Islet precursor cell (in vitro differentiated cells): ENCODE data around the gene DCP1A.

ENCODE experiments used
- DNase-seq: peaks from one replicate; pipeline ENCODE4 v3.0.0-alpha.2; 2018

The DCP1A gene

DNA sequence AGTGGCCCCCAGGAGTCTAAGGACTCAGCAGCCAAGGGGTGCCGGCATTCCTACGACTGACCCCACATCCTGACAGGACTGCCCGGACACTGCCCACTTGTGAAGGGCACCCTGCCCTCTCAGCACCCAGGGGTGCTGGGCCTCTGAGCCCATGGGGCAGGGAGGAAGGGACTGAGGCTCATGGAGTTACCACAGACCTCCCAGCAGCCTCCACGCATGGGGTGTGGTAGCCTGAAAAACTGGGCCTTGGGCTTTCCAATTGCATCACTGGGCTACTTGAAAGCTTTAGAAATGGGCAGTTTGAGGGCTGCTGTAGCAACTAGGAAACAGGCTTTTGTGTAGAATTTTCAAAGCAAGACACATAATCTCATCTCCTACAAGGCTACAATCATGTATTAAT is 104.7 kb downstream of the DCP1A start:
- DNase-seq, result no peak

DNA sequence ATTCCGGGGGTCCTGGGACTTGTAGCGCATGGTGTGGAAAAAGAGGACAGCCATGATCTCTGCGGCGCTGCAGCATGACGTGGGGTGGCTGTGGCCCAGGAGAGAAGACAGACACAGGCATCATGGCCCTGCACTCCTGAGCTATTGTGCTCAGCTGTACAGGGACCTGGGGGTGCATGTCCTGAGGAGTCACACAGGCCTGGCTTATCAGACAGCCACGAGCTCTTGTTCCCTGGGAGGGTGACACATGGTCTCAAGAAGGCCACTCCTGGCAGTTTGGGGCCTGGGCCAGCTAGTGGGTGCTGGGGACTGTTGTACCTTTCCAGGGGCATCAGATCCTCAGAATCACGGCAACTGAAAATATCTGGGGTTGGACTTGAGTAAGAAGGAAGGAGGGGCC is 105.2 kb downstream of the DCP1A start:
- DNase-seq, result no peak

DNA sequence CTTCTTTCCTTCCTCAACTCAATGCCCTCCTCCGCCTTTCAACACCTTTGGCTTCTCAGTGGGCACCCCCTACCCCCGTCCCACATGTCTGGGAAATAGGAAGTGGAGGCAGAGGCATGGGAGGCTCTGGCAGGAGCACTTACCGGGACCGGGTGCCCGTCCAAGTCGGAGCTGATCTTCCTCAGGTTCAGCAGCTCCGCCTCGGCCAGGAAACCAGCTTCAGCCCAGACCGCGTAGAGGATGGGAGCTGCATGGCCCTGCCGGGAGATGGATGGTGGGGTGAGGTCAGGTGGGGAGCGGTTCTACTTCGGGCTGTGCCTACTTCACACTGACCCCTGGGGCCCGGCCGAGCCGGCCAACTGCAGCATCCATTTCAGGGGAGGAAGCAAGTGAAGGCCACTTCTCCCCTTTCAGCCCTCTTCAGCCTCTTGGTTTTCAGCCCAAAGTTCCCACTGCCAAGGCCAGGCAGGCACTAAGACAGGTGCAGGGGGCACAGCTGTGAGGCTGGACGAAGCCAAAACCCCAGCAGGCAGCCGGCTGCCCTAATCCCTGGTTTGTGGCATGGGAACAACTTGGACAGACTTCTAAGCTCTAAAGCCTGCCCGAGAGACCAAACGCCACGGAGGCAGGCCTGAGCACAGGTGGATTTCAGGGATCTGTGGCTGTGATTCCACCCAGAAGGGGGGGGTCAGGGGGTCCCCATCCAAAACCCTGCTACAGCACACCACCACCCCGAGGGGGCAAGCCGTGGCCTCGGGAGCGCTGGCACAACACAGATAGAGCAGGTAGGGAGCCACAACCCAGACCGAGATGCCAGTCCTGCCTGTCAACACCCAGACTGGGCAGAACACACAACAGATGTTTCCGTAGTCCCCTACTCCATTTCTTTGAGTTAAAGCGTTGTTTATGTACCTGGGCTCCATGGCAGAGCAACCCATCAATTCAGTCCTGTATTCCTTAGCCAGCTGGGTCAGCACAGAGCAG is 106.1 kb downstream of the DCP1A start:
- DNase-seq, result no peak

DNA sequence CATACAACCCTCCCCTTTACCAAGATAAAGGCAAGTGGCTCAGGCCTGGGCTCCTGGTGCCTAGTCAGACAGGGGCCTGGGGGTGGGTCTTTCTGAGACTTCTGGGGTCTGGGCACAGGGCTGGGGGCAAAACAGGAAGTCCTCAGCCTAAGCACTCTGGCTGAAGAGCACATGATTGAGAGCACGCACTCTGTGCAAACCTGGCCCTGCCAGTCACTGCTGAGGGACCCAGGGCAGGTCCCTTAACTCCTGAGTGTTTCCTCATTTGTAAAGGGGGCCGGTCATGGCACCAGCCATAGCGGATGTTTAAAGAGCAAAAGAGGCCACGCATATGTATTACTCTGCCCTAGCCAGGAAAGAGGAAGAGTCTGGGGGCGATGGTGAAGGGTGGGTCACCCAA is 107.5 kb downstream of the DCP1A start:
- no peak for DNase-seq

DNA sequence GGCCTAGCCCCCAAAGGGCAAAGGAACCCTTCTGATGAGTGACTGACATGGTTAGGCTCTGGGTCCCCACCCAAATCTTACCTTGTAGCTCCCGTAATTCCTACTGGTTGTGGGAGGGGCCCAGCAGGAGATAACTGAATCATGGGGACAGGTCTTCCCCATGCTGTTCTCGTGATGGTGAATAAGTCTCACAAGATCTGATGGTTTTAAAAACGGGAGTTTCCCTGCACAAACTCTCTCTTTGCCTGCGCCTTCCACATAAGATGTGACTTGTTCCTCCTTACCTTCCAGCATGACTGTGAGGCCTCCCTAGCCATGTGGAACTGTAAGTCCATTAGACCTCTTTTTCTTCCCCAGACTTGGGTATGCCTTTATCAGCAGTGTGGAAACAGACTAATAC is 108.5 kb downstream of the DCP1A start:
- DNase-seq, result no peak

DNA sequence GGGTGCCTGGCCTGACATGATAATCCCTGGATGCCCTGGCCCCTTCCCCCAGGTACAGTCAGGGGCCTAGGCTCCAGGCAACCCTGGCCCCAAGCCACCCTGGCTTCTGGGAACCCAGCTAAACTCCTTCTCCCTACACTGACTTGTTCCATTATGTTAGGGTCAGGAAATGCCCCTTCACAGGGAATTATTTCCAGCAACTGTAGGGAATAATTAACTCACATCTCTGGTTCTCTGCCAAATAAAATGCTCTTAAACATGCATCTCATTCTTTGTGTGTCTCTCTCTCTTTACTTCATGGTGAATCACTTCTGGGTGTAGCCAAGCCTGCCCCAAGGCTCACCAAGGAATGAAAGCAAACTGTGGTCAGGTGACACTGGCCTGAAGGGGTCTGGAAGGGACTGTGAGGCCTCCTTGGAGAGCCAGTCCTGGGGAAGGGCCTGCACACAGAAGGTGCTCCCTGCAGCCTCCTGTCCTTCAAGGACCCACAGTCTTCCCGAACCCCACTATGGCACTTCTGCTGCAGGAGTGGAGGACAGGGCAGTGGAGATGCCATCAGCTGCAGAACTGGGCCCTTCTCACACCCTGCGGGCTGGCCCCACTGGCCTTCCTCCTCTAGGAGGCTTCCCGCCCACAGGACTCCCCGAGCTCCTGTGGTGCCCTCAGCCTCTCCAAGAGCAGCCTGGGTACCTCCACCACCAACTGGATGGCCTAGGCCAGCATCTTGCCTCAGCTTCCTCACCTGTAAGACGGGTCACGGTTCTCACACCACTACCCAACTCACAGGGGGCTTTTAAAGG is 109.1 kb downstream of the DCP1A start:
- DNase-seq, result peak; percentile 81

DNA sequence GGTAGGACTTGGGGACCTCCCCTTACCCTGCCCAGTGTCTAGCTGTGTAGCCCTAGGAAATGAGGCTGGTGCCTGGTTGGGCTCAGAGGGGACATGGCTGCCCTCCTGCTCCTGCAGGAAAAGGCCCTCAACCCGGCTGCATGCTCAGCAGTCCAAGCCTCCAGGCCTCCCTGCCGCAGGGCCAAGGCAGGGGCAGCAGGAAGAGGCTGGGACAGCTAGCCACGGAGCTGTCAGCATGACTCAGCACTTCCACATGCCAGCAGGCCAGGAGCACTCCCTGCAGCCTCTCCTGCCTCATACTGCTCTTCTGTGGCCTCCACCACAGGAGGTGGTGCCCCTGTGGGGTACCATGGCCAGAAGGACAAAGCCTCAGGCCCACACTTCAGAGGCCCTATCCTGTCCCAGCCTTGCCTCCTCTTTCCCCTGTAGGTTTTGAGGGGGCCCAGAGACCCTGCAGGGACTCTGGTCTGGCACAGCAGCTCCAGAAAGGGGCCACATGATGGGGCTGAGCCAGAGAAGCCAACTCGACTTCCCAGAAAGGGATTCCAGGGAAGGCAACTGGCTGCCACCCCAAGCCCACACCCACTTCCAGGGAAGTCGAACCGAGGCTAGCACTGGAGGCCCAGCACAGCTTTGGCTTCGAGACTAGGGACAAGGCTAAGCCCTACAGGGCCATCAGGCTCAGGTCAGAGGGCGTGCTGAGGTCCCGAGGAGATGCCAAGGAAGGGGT is 111.1 kb downstream of the DCP1A start:
- peak; percentile 93 for DNase-seq

DNA sequence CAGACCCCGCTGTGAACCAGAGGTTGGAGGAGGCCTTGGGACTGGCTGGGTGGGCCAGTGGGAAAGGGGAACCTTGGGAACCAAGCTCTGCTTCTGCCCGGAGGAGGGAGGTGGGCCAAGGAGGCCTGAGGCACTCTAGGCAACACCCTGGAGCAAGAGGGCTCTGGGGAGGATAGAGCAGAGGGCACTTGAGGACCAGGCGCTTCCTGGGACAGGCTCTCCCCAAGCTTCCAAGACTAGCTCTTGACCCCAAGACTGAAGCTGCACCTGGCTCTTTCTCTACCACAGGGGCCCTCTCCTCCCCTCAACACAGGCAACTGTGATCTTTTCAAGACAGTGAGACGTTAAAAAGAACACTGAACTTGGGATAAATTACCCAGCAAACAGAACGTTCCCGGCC is 111.8 kb downstream of the DCP1A start:
- DNase-seq, result no peak

DNA sequence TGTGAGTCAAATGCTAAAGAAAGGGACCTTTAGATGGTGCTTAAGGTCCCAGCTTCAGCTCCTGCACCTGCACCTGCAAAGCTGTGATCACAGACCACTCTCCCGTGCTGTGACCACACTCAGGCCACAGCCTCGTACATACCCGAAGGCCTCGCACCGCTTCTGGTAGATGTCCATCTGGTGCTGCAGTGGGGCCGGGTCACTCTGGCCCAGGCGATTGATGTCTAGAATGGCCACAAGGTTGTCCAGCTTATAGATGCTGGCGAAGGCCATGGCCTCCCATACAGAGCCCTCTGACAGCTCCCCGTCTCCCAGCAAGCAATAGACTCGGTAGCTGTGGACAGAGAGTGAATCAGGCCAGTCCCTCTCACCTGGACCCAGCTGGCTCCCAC is 112.5 kb downstream of the DCP1A start:
- DNase-seq, result no peak

DNA sequence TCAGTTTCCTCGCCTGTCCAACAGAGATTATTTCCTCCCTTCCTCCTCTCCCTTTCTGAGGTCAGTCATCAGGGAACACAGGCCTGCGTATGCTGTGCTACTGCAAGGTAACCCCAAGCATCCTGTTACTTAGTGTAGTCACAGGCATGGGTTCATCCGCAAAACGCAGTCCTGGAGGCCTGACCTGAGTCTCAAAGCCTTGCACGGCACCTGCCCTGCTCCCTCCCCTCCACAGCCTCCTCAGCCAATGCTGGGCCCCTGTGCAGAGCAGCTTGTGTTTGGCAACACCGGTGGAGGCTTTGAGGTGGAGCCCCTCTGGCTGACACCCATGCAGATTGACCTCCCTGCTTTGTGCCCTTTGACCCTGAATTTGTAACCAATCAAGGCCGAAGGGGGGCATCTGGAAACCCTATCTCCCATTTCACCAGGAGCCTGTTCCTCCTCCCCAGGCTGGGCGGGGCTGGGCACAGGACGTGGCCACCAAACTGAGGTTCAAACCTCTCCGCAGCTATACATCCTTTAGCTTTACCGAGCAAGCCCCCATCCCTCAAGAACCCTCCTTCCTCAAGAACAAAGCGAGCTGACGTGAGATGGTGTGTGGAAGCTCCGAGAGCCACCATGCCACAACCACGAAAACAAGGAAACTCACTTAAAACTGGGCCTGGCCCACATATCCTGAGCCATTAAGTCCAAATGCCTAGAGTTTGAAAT is 113.1 kb downstream of the DCP1A start:
- no peak for DNase-seq
